ENCODE results near the gene LEPROT. TPM values are rescaled to one million over a fixed set of nuclear protein-coding genes. Genes with fewer than 3 reads are reported as not detected.

LEPROT gene
- total RNA-seq, 2 donors from 2014 or later: 19.7 to 49.0 TPM

- H3K36me3 Mint-ChIP-seq (ENCODE audit: low read depth): no peaks in the 10 kb centered on the region
- H3K36me3 ChIP-seq (ENCODE audit: control insufficient read depth, insufficient read depth, low read length): no peaks in the 10 kb centered on the region
- no peak overlapping the region for H3K27ac Mint-ChIP-seq
- no peak overlapping the region for H3K9ac ChIP-seq (ENCODE audit: extremely low read depth, low read length, poor library complexity, severe bottlenecking)
- peaks cover 13% of the 10 kb centered on the region for H3K4me1 Mint-ChIP-seq
- H3K27me3 ChIP-seq (ENCODE audit: control insufficient read depth, insufficient read depth, low read length, poor library complexity, severe bottlenecking): no peaks in the 10 kb centered on the region
- no peak overlapping the region for H3K4me3 Mint-ChIP-seq
- no peaks in the 10 kb centered on the region for H3K9me3 ChIP-seq (ENCODE audit: control insufficient read depth, low read length)
- peaks cover 5% of the 10 kb centered on the region for H3K4me1 ChIP-seq (ENCODE audit: control insufficient read depth, insufficient read depth, low read length)
- 73 to 100% methylated on average over 1 to 2 of the region's 2 CpGs for WGBS, 2 experiments (ENCODE audit: insufficient coverage in 1 of 2, insufficient read length in 1 of 2)
- no peaks in the 10 kb centered on the region for H3K9me3 Mint-ChIP-seq
- H3K4me3 ChIP-seq (ENCODE audit: low read length): peak overlapping the region; percentile 10
- no peak for TF ChIP-seq CTCF (conservative IDR thresholded peaks at IDR 0.05)
- no peak overlapping the region for H3K27ac ChIP-seq (ENCODE audit: low read depth, low read length)
- no peak for DNase-seq
- no peaks in the 10 kb centered on the region for H3K27me3 Mint-ChIP-seq (ENCODE audit: insufficient read depth)
Observed at GRCh38 chr1:65471213-65471833, 50.9 kb downstream of the LEPROT start.

DNA sequence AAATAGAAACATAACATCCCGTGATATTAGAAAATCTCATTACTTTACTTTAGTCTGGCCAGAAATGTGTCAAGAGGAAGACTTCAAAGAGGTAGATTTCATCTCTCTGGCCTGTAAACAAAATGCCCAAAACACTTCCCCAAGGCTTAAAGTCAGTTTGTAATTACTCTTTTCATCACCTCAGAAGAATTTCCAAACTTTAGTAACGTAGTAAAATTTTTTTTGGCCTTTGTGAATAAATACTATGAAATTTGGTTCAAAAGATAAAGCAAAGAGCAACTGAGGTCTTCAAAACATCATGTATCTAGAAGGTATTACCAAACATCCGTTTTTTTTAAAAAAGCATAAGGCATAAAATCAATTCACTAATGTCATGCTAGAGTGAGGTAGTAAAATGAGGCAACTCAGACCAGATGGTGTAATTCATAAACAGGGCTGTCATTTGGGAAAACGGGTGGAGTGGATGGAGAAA lies 51.4 kb downstream of the LEPROT start:
- H3K4me1 ChIP-seq (ENCODE audit: control insufficient read depth, insufficient read depth, low read length): peaks cover 5% of the 10 kb centered on the region
- Mint-ChIP-seq H3K4me3 (no peak overlapping the region), H3K4me1 (peaks cover 13% of the 10 kb centered on the region), H3K9me3 (no peaks in the 10 kb centered on the region), H3K27ac (no peak overlapping the region), H3K36me3 (ENCODE audit: low read depth) (no peaks in the 10 kb centered on the region), H3K27me3 (ENCODE audit: insufficient read depth) (no peaks in the 10 kb centered on the region)
- no peak overlapping the region for H3K4me3 ChIP-seq (ENCODE audit: low read length)
- no peaks in the 10 kb centered on the region for H3K27me3 ChIP-seq (ENCODE audit: control insufficient read depth, insufficient read depth, low read length, poor library complexity, severe bottlenecking)
- no peak for DNase-seq
- no peaks in the 10 kb centered on the region for H3K9me3 ChIP-seq (ENCODE audit: control insufficient read depth, low read length)
- H3K27ac ChIP-seq (ENCODE audit: low read depth, low read length): no peak overlapping the region
- no peak overlapping the region for H3K9ac ChIP-seq (ENCODE audit: extremely low read depth, low read length, poor library complexity, severe bottlenecking)
- no peak for TF ChIP-seq CTCF (conservative IDR thresholded peaks at IDR 0.05)
- no peaks in the 10 kb centered on the region for H3K36me3 ChIP-seq (ENCODE audit: control insufficient read depth, insufficient read depth, low read length)
- 90% methylated on average over 4 of the region's 4 CpGs; no CpG with 5 or more reads in 1 of the 2 experiments for WGBS, 2 experiments (ENCODE audit: insufficient coverage in 1 of 2, insufficient read length in 1 of 2)

- Mint-ChIP-seq H3K4me1 (no peaks in the 10 kb centered on the region), H3K36me3 (ENCODE audit: low read depth) (no peaks in the 10 kb centered on the region), H3K9me3 (no peaks in the 10 kb centered on the region), H3K27me3 (ENCODE audit: insufficient read depth) (no peaks in the 10 kb centered on the region), H3K27ac (no peak overlapping the region), H3K4me3 (no peak overlapping the region)
- DNase-seq: no peak
- Histone ChIP-seq H3K4me3 (ENCODE audit: low read length) (no peak overlapping the region), H3K9me3 (ENCODE audit: control insufficient read depth, low read length) (no peaks in the 10 kb centered on the region), H3K36me3 (ENCODE audit: control insufficient read depth, insufficient read depth, low read length) (no peaks in the 10 kb centered on the region), H3K27me3 (ENCODE audit: control insufficient read depth, insufficient read depth, low read length, poor library complexity, severe bottlenecking) (no peaks in the 10 kb centered on the region), H3K27ac (ENCODE audit: low read depth, low read length) (no peak overlapping the region), H3K4me1 (ENCODE audit: control insufficient read depth, insufficient read depth, low read length) (peaks cover 2% of the 10 kb centered on the region), H3K9ac (ENCODE audit: extremely low read depth, low read length, poor library complexity, severe bottlenecking) (no peak overlapping the region)
- no peak for TF ChIP-seq CTCF (conservative IDR thresholded peaks at IDR 0.05)
- WGBS, 2 experiments (ENCODE audit: insufficient coverage in 1 of 2, insufficient read length in 1 of 2): 89 to 100% methylated on average over 2 to 3 of the region's 3 CpGs
Observed at GRCh38 chr1:65476327-65476726, 55.9 kb downstream of the LEPROT start.
